Suprapubic skin (tissue), 4 donors: Measurements from ENCODE around the gene TRIM63. TPM values are rescaled to one million over a fixed set of nuclear protein-coding genes. Genes with fewer than 3 reads are reported as not detected.

Experiments
- DNase-seq, 2 donors: peaks; one replicate each; pipeline ENCODE4 v3.0.0-alpha.2; 2019; ENCODE audit warnings: low spot score in 2 of 2
- H3K27ac ChIP-seq: fragments of 200-600 bp; sonication (generic); one replicate; pipeline ENCODE4 v1.5.1; 2019
- H3K27me3 ChIP-seq: fragments of 200-600 bp; sonication (generic); one replicate; pipeline ENCODE4 v1.5.1; 2019
- H3K36me3 ChIP-seq: fragments of 200-600 bp; sonication (generic); one replicate; pipeline ENCODE4 v1.5.1; 2019
- H3K4me1 ChIP-seq: fragments of 200-600 bp; sonication (generic); one replicate; pipeline ENCODE4 v1.5.1; 2019
- H3K4me3 ChIP-seq: fragments of 200-600 bp; sonication (generic); one replicate; pipeline ENCODE4 v1.5.1; 2019; ENCODE audit warnings: mild to moderate bottlenecking
- H3K9me3 ChIP-seq: fragments of 200-600 bp; sonication (generic); one replicate; pipeline ENCODE4 v1.5.1; 2019
- CTCF ChIP-seq, 2 donors: fragments of 200-600 bp in 1 of 2; fragments of 450-650 bp in 1 of 2; sonication (generic) in 1 of 2; IDR thresholded peaks; one replicate each; pipeline ENCODE4 v1.5.1; 2016 to 2019; ENCODE audit warnings: antibody characterized with exemption in 2 of 2, mild to moderate bottlenecking in 1 of 2, moderate library complexity in 1 of 2
- EP300 ChIP-seq: sonication (generic); formaldehyde crosslinking; IDR thresholded peaks from one replicate; pipeline ENCODE4 v1.6.1; 2017; ENCODE audit warnings: antibody characterized with exemption
- POLR2A ChIP-seq, 2 donors: fragments of 450-650 bp; IDR thresholded peaks; one replicate each; pipeline ENCODE4 v1.6.1; 2017; ENCODE audit warnings: antibody characterized with exemption in 2 of 2, mild to moderate bottlenecking in 2 of 2, moderate library complexity in 2 of 2
- POLR2AphosphoS5 ChIP-seq, 3 donors: sonication (generic); formaldehyde crosslinking; IDR thresholded peaks; one replicate each; pipeline ENCODE4 v1.6.1; 2017; ENCODE audit warnings: antibody characterized with exemption in 3 of 3
- WGBS: methylation state at CpG from one replicate; pipeline ENCODE4 v1.1.5; 2018; 5-methylcytosine and 5-hydroxymethylcytosine counted together
- total RNA-seq, 4 donors: library from RNA; depleted of rRNA; stranded (reverse); fragments of >200 nt; gene quantifications; one replicate each; pipeline ENCODE4 v1.1.0, GENCODE V29; 2016

TRIM63 gene
- total RNA-seq, 4 donors from 2014 or later, result 0.42 to 2.4 (median 1.5) TPM

DNA sequence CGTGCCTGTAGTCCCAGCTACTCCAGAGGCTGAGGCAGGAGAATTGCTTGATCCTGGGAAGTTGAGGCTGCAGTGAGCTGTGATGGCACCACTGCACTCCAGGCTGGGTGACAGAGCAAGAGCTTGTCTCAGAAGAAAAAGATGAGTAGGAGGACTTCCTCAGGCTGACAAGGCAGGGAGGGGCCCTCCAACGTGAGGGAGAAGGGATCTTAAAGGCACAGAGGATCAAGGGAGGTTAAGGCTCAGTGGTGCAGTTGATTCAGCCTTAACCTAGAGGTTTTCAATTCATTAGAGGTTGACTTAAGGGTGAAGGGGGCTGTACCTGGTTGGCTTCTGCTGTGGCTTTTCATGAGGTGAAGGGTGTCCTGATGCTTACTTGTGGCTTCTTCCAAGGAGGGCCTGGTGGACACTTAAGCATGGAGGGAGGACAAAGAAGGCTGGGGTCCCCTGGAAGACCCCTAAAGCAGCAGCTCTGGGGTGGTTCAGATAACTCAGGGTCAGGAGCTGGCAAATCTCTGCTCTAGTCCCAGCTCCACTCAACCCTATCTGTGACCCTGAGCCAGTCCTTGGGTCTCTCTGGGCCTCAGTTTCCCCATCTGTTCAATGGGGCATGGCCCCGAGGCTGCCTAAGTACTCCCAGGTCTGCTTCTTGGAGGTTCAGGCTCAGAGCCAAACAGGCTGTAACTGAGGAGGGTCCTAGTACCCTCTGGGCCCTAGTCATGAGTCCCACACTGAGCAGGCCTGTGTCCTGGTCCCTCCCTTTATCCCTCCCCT is 39.5 kb downstream of the TRIM63 start:
- Histone ChIP-seq H3K36me3 (no peaks in the 10 kb centered on the region), H3K27ac (no peak overlapping the region), H3K9me3 (no peaks in the 10 kb centered on the region), H3K4me1 (peaks cover 3% of the 10 kb centered on the region), H3K4me3 (no peak overlapping the region), H3K27me3 (no peaks in the 10 kb centered on the region)
- no peak for DNase-seq
- WGBS, result 25% methylated on average over 2 of the region's 3 CpGs
- TF ChIP-seq POLR2AphosphoS5 (IDR thresholded peaks at IDR 0.05), result no peak
- TF ChIP-seq CTCF (IDR thresholded peaks at IDR 0.05), result no peak
- no peak for TF ChIP-seq POLR2A (IDR thresholded peaks at IDR 0.05)
- no peak for TF ChIP-seq EP300

GRCh38 chr1:26025517-26025916 is 41.9 kb downstream of the TRIM63 start:
- Histone ChIP-seq H3K4me1 (peaks cover 15% of the 10 kb centered on the region), H3K27ac (no peak overlapping the region), H3K9me3 (no peaks in the 10 kb centered on the region), H3K27me3 (no peaks in the 10 kb centered on the region), H3K36me3 (no peaks in the 10 kb centered on the region), H3K4me3 (no peak overlapping the region)
- DNase-seq, result no peak
- 58% methylated on average over 5 of the region's 5 CpGs for whole genome bisulfite sequencing
- TF ChIP-seq EP300 (no peak), POLR2AphosphoS5 (IDR thresholded peaks at IDR 0.05) (no peak), CTCF (IDR thresholded peaks at IDR 0.05) (no peak), POLR2A (IDR thresholded peaks at IDR 0.05) (no peak)

- Histone ChIP-seq H3K9me3 (no peaks in the 10 kb centered on the region), H3K4me3 (no peak overlapping the region), H3K27ac (no peak overlapping the region), H3K36me3 (no peaks in the 10 kb centered on the region), H3K4me1 (peaks cover 15% of the 10 kb centered on the region), H3K27me3 (no peaks in the 10 kb centered on the region)
- no peak for DNase-seq
- 68% methylated on average over 5 of the region's 5 CpGs for WGBS
- TF ChIP-seq POLR2AphosphoS5 (IDR thresholded peaks at IDR 0.05) (no peak), POLR2A (IDR thresholded peaks at IDR 0.05) (no peak), CTCF (IDR thresholded peaks at IDR 0.05) (no peak), EP300 (no peak)
These were observed 42.4 kb downstream of the TRIM63 start for GRCh38 chr1:26025060-26025459.

DNA sequence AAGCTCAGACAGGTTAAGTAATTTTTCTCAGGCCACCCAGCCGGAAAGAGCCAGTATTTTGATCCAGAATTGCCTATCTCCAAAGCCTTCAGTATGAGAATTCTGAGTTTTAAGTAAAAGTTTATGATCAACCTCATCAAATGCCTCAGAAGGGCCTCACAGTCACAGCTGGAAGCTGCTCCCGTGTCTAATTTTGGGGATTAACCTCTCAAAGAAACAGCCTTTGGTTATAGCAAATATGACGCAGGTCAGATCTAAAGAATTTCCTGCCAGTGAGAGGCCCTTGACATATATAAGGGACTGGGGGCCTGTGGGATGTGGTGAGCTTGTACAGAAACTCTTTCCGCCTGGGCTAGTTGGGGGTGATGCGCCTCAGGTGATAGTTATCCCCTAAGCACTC is 43.6 kb downstream of the TRIM63 start:
- H3K9me3 ChIP-seq, result no peaks in the 10 kb centered on the region
- no peaks in the 10 kb centered on the region for H3K36me3 ChIP-seq
- H3K4me1 ChIP-seq, result peaks cover 15% of the 10 kb centered on the region
- 89% methylated on average over 5 of the region's 5 CpGs for WGBS
- no peak for DNase-seq
- peak overlapping the region; percentile 2 for H3K4me3 ChIP-seq
- H3K27me3 ChIP-seq, result no peaks in the 10 kb centered on the region
- H3K27ac ChIP-seq, result no peak overlapping the region
- TF ChIP-seq CTCF (IDR thresholded peaks at IDR 0.05) (no peak), POLR2AphosphoS5 (IDR thresholded peaks at IDR 0.05) (no peak), POLR2A (IDR thresholded peaks at IDR 0.05) (no peak), EP300 (no peak)

DNA sequence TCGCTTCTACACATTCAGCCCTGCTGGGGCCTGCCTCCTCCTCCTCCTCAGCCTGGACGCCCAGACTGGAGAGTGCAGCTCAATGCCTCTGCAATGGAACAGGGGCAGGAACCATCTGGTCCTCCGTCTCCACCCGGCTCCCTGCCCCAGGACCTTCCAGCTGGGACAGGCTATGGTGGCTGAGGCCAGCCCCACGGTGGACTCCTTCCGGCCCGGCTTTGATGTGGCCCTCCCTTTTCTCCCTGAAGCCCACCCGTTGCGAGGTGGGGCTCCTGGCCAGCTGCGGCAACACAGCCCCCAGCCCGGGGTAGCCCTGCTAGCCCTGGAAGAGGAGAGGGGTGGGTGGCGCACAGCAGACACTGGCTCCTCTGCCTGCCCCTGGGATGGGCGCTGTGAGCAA is 44.4 kb downstream of the TRIM63 start:
- WGBS, result 59% methylated on average over 13 of the region's 13 CpGs
- Histone ChIP-seq H3K9me3 (no peaks in the 10 kb centered on the region), H3K27ac (no peak overlapping the region), H3K36me3 (no peaks in the 10 kb centered on the region), H3K27me3 (no peaks in the 10 kb centered on the region), H3K4me1 (peaks cover 15% of the 10 kb centered on the region), H3K4me3 (no peak overlapping the region)
- TF ChIP-seq EP300, result no peak
- no peak for DNase-seq
